Ovary (tissue), 3 donors: Measurements from ENCODE around the gene CTSW.

Source experiments
- CTCF ChIP-seq, 3 donors: fragments of 450-650 bp in 2 of 3; fragments of 200-600 bp in 1 of 3; IDR thresholded peaks; one replicate each; pipeline versions ENCODE4 v1.5.1 to v1.8.0; 2016 to 2022; ENCODE audit warnings: antibody characterized with exemption in 3 of 3, mild to moderate bottlenecking in 1 of 3
- EP300 ChIP-seq: sonication (generic); formaldehyde crosslinking; IDR thresholded peaks from one replicate; pipeline ENCODE4 v1.6.1; 2017; ENCODE audit warnings: antibody characterized with exemption
- POLR2A ChIP-seq: fragments of 450-650 bp; IDR thresholded peaks from one replicate; pipeline ENCODE4 v1.6.1; 2017; ENCODE audit warnings: antibody characterized with exemption, mild to moderate bottlenecking, moderate library complexity
- donor health status: DM: no; HTN: no; CAD: no.

GRCh38 chr11:65915101-65915820 lies 35.6 kb downstream of the CTSW start:
- TF ChIP-seq POLR2A, result no peak
- no peak for TF ChIP-seq CTCF (IDR thresholded peaks at IDR 0.05)
- TF ChIP-seq EP300, result no peak
